NCI-H1694 (cell line): ENCODE data around the gene KANK4.

Experiments
- DNase-seq: peaks from one replicate; lab custom pipeline; 2025; lab: John Stamatoyannopoulos, UW

The KANK4 gene

DNA sequence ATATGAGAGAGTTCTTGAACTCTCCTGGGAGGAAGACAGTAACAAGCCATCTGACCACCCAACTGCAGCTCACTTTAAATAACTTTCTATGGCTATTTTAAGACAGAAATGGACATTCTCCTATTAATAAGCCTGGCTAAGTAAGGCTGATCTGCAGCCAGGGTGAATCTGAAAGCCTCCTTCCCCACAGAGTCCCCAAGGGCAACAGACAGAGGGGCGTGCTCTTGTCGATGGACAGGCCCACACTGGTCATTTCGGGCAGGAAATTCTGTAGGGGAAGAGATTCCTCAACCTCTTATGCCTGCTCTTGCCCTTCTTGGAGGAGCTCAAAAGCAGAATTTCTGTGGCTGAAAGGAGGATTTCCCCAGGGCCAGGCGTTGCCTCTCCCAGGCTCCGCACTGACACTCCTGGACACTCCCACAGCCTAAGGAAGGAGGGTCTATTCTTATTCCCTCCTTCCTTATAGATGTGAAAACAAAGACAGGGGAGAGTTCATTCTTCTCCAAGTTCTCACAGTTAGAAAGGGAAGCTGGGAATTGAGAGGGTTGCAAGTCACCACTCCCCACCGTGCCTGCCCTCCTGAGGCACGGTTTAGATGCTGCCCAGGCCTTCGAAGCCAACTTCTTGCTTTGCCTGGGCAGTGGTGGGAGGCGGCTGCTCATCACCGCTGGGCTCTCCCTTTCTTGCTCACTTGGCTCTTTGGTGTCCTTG is 17.9 kb upstream of the KANK4 start:
- DNase-seq = no peak

DNA sequence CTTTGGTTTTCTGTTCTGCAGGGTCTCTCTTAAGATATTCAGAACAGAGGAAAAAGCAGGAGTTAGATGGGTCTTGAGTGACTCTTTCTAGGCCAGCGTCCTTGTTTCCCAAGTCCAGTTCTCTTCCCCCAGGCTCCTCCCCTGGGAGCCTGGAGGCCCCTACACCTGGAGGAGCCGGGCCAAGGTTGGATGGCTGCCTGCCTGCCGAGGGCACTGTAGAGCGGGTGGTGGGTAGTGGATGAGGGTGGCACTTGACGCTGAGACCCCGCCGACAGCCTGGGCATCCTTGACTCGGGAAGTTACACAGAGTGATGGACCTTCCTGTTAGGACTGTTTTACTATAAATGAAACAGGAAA is 17.4 kb upstream of the KANK4 start:
- no peak for DNase-seq

DNA sequence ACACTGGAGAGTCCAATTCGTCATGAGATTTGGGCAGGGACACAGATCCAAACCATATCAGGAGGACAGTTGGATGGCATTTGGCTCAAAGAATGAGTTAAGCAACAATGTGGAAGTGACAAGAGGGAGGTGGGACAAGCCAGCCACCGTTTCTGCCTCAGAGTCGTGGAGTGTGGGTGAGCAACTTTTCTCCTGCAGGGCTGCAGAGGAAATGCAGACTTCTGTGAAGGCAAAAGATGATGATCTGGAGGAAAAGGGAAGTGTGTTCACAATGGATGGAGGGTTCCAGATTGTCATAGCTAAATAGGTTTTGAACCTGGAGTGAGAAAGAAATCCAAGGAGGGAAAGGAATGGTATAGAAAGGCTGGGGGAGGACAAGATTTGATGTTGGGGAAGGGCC is 16.4 kb upstream of the KANK4 start:
- no peak for DNase-seq

DNA sequence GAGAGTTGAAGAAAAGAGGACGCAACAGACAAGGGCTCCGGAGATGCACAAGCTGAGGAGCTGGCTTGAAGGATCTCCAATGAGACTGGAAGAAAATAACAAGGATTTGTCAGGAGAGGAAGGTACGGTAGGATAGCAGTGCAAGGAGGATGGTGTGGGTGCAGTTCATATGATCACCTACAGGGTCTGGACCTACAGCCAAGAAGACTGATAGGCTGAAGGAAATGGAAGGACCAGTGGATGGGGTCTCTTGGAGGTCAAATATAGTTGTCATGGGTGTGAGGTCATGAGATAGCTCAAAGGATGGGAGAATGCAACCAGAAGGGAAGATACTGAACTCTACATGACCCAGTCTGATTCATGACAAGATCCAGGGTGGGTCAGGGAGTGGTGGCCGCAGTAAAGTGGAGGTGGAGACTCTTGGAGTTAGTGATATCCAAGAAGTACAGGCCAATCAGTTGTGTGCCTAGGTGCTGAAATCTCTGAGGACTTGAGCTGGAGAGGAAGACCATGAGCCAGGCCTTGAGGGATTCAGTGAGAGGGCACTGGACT is 15.3 kb upstream of the KANK4 start:
- DNase-seq = no peak

DNA sequence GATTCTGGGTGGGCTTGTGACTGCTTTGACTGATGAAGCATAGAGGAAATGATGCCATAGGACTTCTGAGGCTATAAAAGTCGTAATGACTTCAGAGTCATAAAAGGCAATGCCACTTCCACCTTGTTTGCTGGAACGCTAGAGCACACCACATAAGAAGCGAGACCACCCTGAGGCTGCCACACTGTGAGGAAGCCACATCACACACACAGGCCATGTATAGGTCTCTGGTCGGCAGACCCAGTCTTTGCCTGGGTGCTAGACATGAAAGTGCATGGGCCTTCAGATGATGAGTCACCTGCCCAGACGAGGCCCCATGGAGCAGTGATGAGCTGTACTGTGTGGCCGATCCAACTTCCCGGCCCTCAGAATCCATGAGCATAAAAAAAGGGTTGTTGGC is 14.2 kb upstream of the KANK4 start:
- no peak for DNase-seq

- no peak for DNase-seq
Observed at GRCh38 chr1:62327360-62328055, 8.3 kb upstream of the KANK4 start.

- no peak for DNase-seq
Observed at GRCh38 chr1:62325681-62326080, 6.4 kb upstream of the KANK4 start.

DNA sequence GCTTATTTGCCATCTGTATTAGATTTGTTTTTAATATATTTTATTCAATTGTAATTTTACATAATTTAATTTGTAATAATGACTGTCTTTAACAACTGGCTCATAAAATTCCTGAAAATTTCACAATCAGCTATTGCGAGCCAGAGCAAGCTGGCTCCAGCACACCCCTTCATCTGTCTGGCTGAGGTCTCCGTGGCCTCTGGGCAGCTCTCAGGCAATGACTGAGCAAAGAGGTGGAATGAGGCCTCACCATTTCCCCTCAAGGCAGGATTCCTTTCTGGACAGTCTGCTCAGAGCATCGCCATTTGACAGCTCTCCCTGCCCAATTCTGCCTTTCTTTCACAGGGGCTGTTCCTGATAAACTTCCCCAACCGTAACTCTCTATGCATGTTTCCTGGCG is 5.8 kb upstream of the KANK4 start:
- no peak for DNase-seq

- DNase-seq = no peak
Observed at GRCh38 chr1:62321446-62321845, 2.2 kb upstream of the KANK4 start.

GRCh38 chr1:62318320-62318755 is 896 bp downstream of the KANK4 start:
- DNase-seq = no peak

DNA sequence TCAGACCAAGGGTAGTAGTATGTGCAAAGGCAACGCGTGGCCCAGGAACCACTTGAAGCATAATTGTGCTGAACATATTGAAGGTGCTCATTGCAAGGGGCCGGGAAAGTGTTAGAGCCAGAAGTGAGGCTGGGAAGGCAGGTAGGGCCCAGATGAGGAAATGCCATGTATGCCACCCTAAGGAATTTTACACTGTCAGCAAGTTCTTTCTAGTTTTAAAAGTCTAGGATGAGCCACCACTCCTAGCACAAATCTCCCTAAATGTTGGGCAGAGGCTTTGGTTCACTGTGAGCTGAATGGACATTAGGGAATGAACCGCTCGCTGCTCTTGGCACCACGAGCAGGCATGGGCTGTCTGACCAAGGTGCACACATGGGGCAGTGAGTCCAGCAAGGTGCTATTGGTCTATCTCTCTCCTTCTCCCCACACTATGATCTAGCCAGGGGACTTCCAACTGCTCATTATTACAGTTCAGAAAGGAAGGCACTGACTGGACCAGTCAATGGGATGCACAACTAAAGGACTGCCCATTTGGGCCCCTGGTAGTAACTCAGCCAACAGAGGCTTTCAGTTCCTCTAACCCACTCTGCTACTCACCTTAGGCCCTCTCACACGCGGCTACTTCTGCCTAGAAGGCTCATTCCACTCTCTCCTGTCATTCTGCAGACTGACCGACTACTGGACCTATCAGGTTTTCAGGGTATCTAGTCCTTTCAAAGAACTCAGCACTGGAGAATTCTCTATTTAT is 2.0 kb downstream of the KANK4 start:
- no peak for DNase-seq

DNA sequence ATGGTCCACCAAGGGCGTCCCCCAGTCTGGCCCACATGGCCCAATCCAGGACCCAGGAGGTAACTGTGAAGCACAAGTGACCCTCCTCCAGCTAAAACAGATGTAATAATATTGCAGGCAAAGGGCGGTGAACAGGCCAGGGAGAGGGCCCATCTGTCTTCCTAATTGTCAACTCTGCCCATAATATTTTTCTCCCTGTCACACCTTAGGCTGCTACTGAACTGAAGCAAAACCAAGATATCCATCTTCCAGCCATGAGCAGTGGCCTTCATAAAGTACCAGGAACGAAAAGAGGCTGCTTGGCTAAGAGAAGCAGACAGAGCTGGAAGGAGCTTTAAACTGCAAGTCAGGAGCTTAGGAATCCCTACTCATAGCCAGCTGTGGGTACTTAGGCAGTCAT is 3.1 kb downstream of the KANK4 start:
- DNase-seq = peak; percentile 54

DNA sequence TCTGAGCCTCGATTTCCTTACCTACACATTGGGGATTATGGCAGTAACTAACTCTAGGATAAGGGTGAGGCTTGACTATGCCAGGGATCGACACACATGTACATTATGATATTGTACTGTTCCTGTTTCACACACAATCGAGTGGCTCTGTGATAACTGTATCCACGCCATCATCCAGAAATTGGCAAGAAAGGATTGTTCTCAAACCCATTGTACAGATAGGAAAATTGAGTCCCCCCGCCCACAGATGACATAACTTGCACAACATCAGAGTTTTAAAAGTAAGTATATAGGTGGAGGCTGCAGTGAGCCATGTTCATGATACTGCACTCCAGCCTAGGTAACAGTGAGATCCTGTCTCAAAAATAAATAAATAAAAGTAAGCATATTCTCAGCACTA is 3.8 kb downstream of the KANK4 start:
- DNase-seq = no peak

- DNase-seq = no peak
Observed at GRCh38 chr1:62314454-62315350, 4.5 kb downstream of the KANK4 start.

DNA sequence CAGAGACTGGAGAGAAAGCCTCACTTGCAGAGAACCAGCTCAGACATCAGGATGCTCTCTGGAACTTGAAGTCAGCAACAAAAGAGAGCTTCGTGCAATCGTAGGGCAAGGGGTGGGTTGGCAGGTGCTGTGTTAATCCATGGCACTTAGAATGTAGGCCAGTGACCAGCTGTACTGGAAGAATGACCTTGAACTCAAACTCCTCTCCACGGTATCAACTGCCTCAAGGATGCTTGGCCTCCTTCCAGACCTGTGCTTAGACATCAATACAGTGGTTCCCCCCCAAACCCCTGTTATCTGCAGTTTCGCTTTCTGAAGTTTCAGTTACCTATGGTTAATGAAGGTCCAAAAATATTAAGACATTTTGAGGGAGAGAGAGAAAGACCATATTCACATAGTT is 6.5 kb downstream of the KANK4 start:
- no peak for DNase-seq

GRCh38 chr1:62311473-62311943 is 7.7 kb downstream of the KANK4 start:
- DNase-seq = no peak

- no peak for DNase-seq
Observed at GRCh38 chr1:62309906-62310305, 9.3 kb downstream of the KANK4 start.

DNA sequence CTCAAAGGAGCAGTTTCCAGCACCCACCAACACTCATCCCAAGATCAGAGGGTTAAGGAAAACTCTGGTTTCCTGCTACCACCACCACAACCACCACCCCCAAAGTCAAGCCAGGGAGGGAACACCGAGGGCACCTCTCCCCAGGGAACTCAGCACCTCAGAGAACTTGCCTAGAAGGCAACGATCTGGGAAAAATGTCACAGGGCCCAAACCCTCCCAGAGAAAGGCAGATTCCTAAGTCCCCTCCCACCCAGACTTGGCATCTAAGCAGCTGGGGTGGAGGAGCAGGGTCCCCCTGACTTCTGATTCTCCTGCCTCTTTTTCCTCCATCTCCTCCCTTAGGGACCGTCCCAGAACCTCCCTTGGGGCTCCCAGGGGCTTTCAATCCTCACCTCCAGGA is 10.6 kb downstream of the KANK4 start:
- no peak for DNase-seq

- DNase-seq = no peak
Observed at GRCh38 chr1:62307895-62308492, 11.2 kb downstream of the KANK4 start.

GRCh38 chr1:62307446-62307845 is 11.8 kb downstream of the KANK4 start:
- DNase-seq = no peak

DNA sequence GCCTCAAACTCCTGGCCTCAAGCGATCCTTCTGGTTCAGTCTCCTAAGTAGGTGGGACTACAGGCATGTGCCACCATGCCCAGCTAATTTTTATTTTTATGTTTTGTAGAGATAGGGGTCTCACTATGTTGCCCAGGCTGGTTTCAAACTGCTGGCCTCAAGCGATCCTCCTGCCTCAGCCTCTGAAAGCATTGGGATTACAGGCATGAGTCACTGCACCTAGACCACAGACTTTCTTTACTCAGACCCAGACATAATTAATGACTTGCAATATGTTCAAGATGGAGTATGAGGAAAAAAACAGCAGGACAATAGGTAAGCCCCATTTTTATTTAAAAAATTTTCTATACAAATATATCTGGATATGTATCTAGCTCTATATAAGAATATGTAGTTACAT is 13.2 kb downstream of the KANK4 start:
- no peak for DNase-seq
